HepG2 (cell line): ENCODE data around the gene TGFBR1. TPM values are rescaled to one million over a fixed set of nuclear protein-coding genes. Genes with fewer than 3 reads are reported as not detected.

Experiments
- CREBL2 ChIP-seq: sonication (generic); formaldehyde crosslinking; IDR thresholded peaks from 2 replicates; pipeline ENCODE4 v1.8.1; 2023; ENCODE audit warnings: missing genetic modification reagents, mild to moderate bottlenecking, borderline replicate concordance
- EP300 ChIP-seq, 3 experiments: sonication (generic) in 1 of 3; formaldehyde crosslinking in 1 of 3; IDR thresholded peaks; 2 replicates each; pipeline versions ENCODE4 v1.5.1 to v1.6.1; 2011 to 2020; ENCODE audit warnings: low read depth in 2 of 3, low read length in 2 of 3, borderline replicate concordance in 1 of 3, improper control_type of control experiment in 1 of 3, mild to moderate bottlenecking in 1 of 3, missing genetic modification reagents in 1 of 3, moderate library complexity in 1 of 3
- GZF1 ChIP-seq: sonication (generic); formaldehyde crosslinking; IDR thresholded peaks from 2 replicates; pipeline ENCODE4 v1.5.1; 2020; ENCODE audit warnings: mild to moderate bottlenecking, missing genetic modification reagents
- HNF4A ChIP-seq: sonication (generic); formaldehyde crosslinking; IDR thresholded peaks from 2 replicates; pipeline ENCODE4 v1.4.0; 2020; ENCODE audit warnings: missing genetic modification reagents
- KIAA2018 ChIP-seq: sonication (generic); formaldehyde crosslinking; IDR thresholded peaks from 2 replicates; pipeline ENCODE4 v1.5.0; 2020; ENCODE audit warnings: mild to moderate bottlenecking, missing genetic modification reagents, borderline replicate concordance
- MAFF ChIP-seq: IDR thresholded peaks from 2 replicates; pipeline ENCODE4 v1.6.1; 2011; ENCODE audit warnings: low read depth, low read length, improper control_type of control experiment
- MEIS1 ChIP-seq: sonication (generic); formaldehyde crosslinking; IDR thresholded peaks from 2 replicates; pipeline ENCODE4 v1.9.0; 2021; ENCODE audit warnings: mild to moderate bottlenecking, missing genetic modification reagents, moderate library complexity, borderline replicate concordance
- SETDB1 ChIP-seq: sonication (generic); formaldehyde crosslinking; IDR thresholded peaks from 2 replicates; pipeline ENCODE4 v1.5.1; 2020; ENCODE audit warnings: missing genetic modification reagents, mild to moderate bottlenecking, borderline replicate concordance
- SIN3B ChIP-seq: fragments of 150-350 bp; IDR thresholded peaks from 2 replicates; pipeline ENCODE4 v1.6.1; 2014; ENCODE audit warnings: low read length
- ZNF646 ChIP-seq: sonication (generic); formaldehyde crosslinking; IDR thresholded peaks from 2 replicates; pipeline ENCODE4 v1.9.0; 2021; ENCODE audit warnings: mild to moderate bottlenecking, missing genetic modification reagents
- ZNF660 ChIP-seq: sonication (generic); formaldehyde crosslinking; IDR thresholded peaks from 2 replicates; pipeline ENCODE4 v1.5.1; 2020; ENCODE audit warnings: mild to moderate bottlenecking, low read depth, missing genetic modification reagents, borderline replicate concordance
- ZNF761 ChIP-seq: sonication (generic); formaldehyde crosslinking; conservative IDR thresholded peaks from 2 replicates; pipeline ENCODE4 v1.4.0; 2020; ENCODE audit warnings: mild to moderate bottlenecking, missing genetic modification reagents
- polyA plus RNA-seq, 8 experiments: library from polyadenylated mRNA; depleted of rRNA in 3 of 8; stranded (reverse) in 7 of 8; unstranded in 1 of 8; fragments of >200 nt; fragmentation: Illumina TruSeq in 4 of 8; extraction: Trizol in 4 of 8; gene quantifications; 2 replicates each; pipeline versions ENCODE4 v1.2.1 to v1.2.3, GENCODE V29; 2011 to 2016; ENCODE audit warnings: low read depth in 4 of 8, missing spikeins in 1 of 8, mixed read lengths in 1 of 8; ENCODE audit not compliant: insufficient read depth in 1 of 8
- total RNA-seq, 5 experiments: library from RNA; depleted of rRNA; stranded (reverse); fragments of >200 nt; fragmentation: Illumina TruSeq; extraction: Trizol; gene quantifications; 2 replicates each; pipeline ENCODE4 v1.2.3, GENCODE V29; 2016; ENCODE audit warnings: low read depth in 1 of 5

TGFBR1 gene
- total and polyA plus RNA-seq, 2 of the 13 experiments (the other 11 are each of a cell fraction or from before 2014, with no cell fraction given): 16.8 to 23.9 TPM

GRCh38 chr9:99172124-99173091, 67.5 kb downstream of the TGFBR1 start (continued):
- TF ChIP-seq KIAA2018 (CRISPR knock-in tag): no peak
- no peak for TF ChIP-seq SIN3B
- TF ChIP-seq ZNF761 (CRISPR knock-in tag): no peak
- peak; percentile 99 for TF ChIP-seq MEIS1
- no peak for TF ChIP-seq SETDB1 (CRISPR knock-in tag)
- TF ChIP-seq HNF4A (CRISPR knock-in tag): peak; percentile 61
- peak in 1 of 2 experiments; percentile 81; a peak in 2 of 4 replicates for TF ChIP-seq EP300 (IDR thresholded peaks at IDR 0.05; ENCODE audit: low read depth in 2 of 2, low read length in 2 of 2)
- peak; percentile 72; the same call in 1 of the 2 replicates for TF ChIP-seq EP300 (CRISPR knock-in tag; IDR thresholded peaks at IDR 0.05; ENCODE audit: borderline replicate concordance)
- TF ChIP-seq ZNF646 (CRISPR knock-in tag): no peak
- no peak for TF ChIP-seq ZNF660 (CRISPR knock-in tag)
- no peak for TF ChIP-seq MAFF
- no peak for TF ChIP-seq CREBL2 (CRISPR knock-in tag)
- TF ChIP-seq GZF1 (CRISPR knock-in tag): 0 out of 2 replicates have a peak, but pooled peaks have one; percentile 49
